ENCODE measurements around the gene ATG10. TPM values are rescaled to one million over a fixed set of nuclear protein-coding genes. Genes with fewer than 3 reads are reported as not detected.

ATG10 gene
- total and polyA plus RNA-seq, 11 donors = 2.7 to 10.7 (median 5.7) TPM

DNA sequence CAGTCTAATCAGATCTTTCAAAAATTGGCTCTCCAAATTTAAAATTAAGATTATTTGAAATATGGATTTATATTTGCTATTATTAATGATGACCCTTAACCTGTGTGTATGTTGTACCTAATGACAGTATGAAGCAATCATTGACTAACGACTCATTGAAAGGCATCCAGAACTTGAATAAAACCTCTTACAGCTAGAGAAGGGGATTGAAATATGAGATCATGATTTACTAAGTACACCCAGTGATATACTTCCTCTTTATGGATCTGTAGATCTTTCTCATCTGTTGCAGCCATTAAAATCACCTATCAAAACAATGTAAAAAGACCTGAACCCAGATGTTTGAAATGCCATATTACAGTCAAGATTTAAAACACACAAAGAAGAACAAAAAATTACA lies 179.8 kb downstream of the ATG10 start:
- Histone ChIP-seq H3K36me3 (no peaks in the 10 kb centered on the region), H3K4me1 (peaks cover 0 to 12% (median 0%) of the 10 kb centered on the region in 12 donors), H3K9me3 (no peaks in the 10 kb centered on the region), H3K4me3 (no peak overlapping the region), H3K27me3 (no peaks in the 10 kb centered on the region), H3K27ac (no peak overlapping the region)
- no peak for DNase-seq
- intact Hi-C loops (cut with DNase I) = no loop called here
- no peak for ATAC-seq
- TF ChIP-seq, protein P1, sequence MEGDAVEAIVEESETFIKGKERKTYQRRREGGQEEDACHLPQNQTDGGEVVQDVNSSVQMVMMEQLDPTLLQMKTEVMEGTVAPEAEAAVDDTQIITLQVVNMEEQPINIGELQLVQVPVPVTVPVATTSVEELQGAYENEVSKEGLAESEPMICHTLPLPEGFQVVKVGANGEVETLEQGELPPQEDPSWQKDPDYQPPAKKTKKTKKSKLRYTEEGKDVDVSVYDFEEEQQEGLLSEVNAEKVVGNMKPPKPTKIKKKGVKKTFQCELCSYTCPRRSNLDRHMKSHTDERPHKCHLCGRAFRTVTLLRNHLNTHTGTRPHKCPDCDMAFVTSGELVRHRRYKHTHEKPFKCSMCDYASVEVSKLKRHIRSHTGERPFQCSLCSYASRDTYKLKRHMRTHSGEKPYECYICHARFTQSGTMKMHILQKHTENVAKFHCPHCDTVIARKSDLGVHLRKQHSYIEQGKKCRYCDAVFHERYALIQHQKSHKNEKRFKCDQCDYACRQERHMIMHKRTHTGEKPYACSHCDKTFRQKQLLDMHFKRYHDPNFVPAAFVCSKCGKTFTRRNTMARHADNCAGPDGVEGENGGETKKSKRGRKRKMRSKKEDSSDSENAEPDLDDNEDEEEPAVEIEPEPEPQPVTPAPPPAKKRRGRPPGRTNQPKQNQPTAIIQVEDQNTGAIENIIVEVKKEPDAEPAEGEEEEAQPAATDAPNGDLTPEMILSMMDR (IDR thresholded peaks at IDR 0.05) = no peak
- TF ChIP-seq POLR2A (IDR thresholded peaks at IDR 0.05) = no peak
- 60 to 76% (median 70%) methylated on average over 1 of the region's 1 CpG for WGBS, 4 donors

- Histone ChIP-seq H3K36me3 (no peaks in the 10 kb centered on the region), H3K27ac (no peak overlapping the region), H3K4me1 (peaks cover 0 to 12% (median 0%) of the 10 kb centered on the region in 12 donors), H3K27me3 (no peaks in the 10 kb centered on the region), H3K4me3 (no peak overlapping the region), H3K9me3 (no peaks in the 10 kb centered on the region)
- ATAC-seq (no peak), DNase-seq (no peak)
- TF ChIP-seq, protein P1 (IDR thresholded peaks at IDR 0.05) = no peak
- no peak for TF ChIP-seq POLR2A (IDR thresholded peaks at IDR 0.05)
- intact Hi-C loops (cut with DNase I) = no loop called here
- 91 to 95% (median 92%) methylated on average over 4 of the region's 4 CpGs for WGBS, 4 donors
Measured at GRCh38 chr5:82152978-82153481, 181.2 kb downstream of the ATG10 start.

DNA sequence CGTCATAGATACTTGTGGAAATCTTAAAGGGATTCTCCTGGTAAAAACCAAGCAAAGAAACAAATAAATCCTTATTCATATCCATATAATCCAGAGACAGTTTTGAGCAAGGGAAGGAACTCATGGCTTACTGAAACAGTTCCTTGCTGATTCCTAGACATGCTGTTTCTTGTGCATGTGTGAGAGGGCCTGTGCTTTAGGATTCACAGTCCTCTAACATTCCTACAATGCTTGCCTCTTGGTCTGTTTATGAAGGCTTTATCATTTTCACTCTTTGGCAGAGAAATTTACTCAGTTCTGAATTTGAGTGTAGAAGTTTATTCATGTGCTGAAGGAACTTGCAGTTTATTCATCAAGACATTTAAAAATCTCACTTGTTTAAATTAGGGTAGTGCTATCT lies 183.0 kb downstream of the ATG10 start:
- intact Hi-C loops (cut with DNase I) = no loop called here
- TF ChIP-seq, protein P1 (IDR thresholded peaks at IDR 0.05) = no peak
- no peak for TF ChIP-seq POLR2A (IDR thresholded peaks at IDR 0.05)
- Histone ChIP-seq H3K4me3 (no peak overlapping the region), H3K27me3 (no peaks in the 10 kb centered on the region), H3K4me1 (peaks cover 0 to 9% (median 0%) of the 10 kb centered on the region in 12 donors), H3K27ac (no peak overlapping the region), H3K36me3 (no peaks in the 10 kb centered on the region), H3K9me3 (no peaks in the 10 kb centered on the region)
- 95 to 100% (median 99%) methylated on average over 1 of the region's 1 CpG for WGBS, 4 donors
- ATAC-seq = no peak
- no peak for DNase-seq

- no peak for ATAC-seq
- WGBS, 4 donors = 0 to 98% (median 93%) methylated on average over 1 of the region's 1 CpG
- no peak for DNase-seq
- Histone ChIP-seq H3K36me3 (no peaks in the 10 kb centered on the region), H3K4me3 (no peak overlapping the region), H3K4me1 (peaks cover 0 to 7% (median 0%) of the 10 kb centered on the region in 12 donors), H3K9me3 (no peaks in the 10 kb centered on the region), H3K27ac (no peak overlapping the region), H3K27me3 (no peaks in the 10 kb centered on the region)
- TF ChIP-seq, protein P1 (IDR thresholded peaks at IDR 0.05) = no peak
- no peak for TF ChIP-seq POLR2A (IDR thresholded peaks at IDR 0.05)
- intact Hi-C loops (cut with DNase I) = no loop called here
Measured at GRCh38 chr5:82155305-82155704, 183.5 kb downstream of the ATG10 start.

Measured in heart left ventricle (tissue), 16 donors.